GM12878 (cell line): ENCODE measurements around the gene MAPKBP1.

ENCODE experiments used
- EP300 ChIP-seq, 2 experiments: fragments of 150-350 bp in 1 of 2; IDR thresholded peaks; 2 replicates each; pipeline ENCODE4 v1.6.1; 2011 to 2012; ENCODE audit warnings: low read depth in 2 of 2, low read length in 2 of 2, borderline replicate concordance in 1 of 2, improper control_type of control experiment in 1 of 2, inconsistent platforms in 1 of 2; ENCODE audit not compliant: control insufficient read depth in 1 of 2
- SMC3 ChIP-seq: IDR thresholded peaks from 2 replicates; pipeline ENCODE4 v1.6.1; 2011; ENCODE audit warnings: low read length, improper control_type of control experiment, borderline replicate concordance
- STAT3 ChIP-seq: IDR thresholded peaks from 2 replicates; pipeline ENCODE4 v1.6.1; 2011; ENCODE audit warnings: low read depth, low read length, improper control_type of control experiment
- YY1 ChIP-seq: IDR thresholded peaks from 2 replicates; pipeline ENCODE4 v1.6.1; 2011; ENCODE audit warnings: low read depth, mild to moderate bottlenecking, low read length
- TF ChIP-seq, protein P1 (sequence below), 3 experiments: IDR thresholded peaks in 2 of 3; conservative IDR thresholded peaks in 1 of 3; 2 replicates each; pipeline ENCODE4 v1.5.1; 2011; ENCODE audit warnings: low read depth in 3 of 3, low read length in 3 of 3, mild to moderate bottlenecking in 3 of 3, control low read depth in 2 of 3, moderate library complexity in 2 of 3, inconsistent platforms in 1 of 3, mixed read lengths in 1 of 3; ENCODE audit not compliant: control insufficient read depth in 2 of 3, insufficient read depth in 1 of 3; ENCODE audit errors: extremely low read depth in 1 of 3

GRCh38 chr15:41850482-41851166, 76.3 kb downstream of the MAPKBP1 start:
- TF ChIP-seq EP300 (IDR thresholded peaks at IDR 0.05; ENCODE audit: borderline replicate concordance in 1 of 2, control insufficient read depth in 1 of 2, low read depth in 2 of 2, low read length in 2 of 2) (no peak), SMC3 (no peak), YY1 (no peak), STAT3 (no peak)
- TF ChIP-seq, protein P1, sequence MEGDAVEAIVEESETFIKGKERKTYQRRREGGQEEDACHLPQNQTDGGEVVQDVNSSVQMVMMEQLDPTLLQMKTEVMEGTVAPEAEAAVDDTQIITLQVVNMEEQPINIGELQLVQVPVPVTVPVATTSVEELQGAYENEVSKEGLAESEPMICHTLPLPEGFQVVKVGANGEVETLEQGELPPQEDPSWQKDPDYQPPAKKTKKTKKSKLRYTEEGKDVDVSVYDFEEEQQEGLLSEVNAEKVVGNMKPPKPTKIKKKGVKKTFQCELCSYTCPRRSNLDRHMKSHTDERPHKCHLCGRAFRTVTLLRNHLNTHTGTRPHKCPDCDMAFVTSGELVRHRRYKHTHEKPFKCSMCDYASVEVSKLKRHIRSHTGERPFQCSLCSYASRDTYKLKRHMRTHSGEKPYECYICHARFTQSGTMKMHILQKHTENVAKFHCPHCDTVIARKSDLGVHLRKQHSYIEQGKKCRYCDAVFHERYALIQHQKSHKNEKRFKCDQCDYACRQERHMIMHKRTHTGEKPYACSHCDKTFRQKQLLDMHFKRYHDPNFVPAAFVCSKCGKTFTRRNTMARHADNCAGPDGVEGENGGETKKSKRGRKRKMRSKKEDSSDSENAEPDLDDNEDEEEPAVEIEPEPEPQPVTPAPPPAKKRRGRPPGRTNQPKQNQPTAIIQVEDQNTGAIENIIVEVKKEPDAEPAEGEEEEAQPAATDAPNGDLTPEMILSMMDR (IDR thresholded peaks at IDR 0.05 in 2 of 3, conservative IDR thresholded peaks at IDR 0.05 in 1 of 3; ENCODE audit: control insufficient read depth in 2 of 3, extremely low read depth in 1 of 3, insufficient read depth in 1 of 3, low read depth in 3 of 3, low read length in 3 of 3) = no peak
